ENCODE data around the gene TTC16.

The TTC16 gene

GRCh38 chr9:127715470-127716337, at the start of gene TTC16, which contains the start of gene PTRH1:
TSS of gene TTC16 (plus strand) at chr9:127716079. CDS start at chr9:127716146, 67 bp downstream.
TSS of gene PTRH1 (minus strand) at chr9:127715663. CDS start at chr9:127715639, 24 bp downstream.
- DNase-seq, result peak; percentile 66

GRCh38 chr9:127667127-127667844, 48.6 kb upstream of the TTC16 start:
- DNase-seq, result no peak

- no peak for DNase-seq
These were observed 48.0 kb upstream of the TTC16 start for GRCh38 chr9:127667906-127668305.

- no peak for DNase-seq
These were observed 42.6 kb upstream of the TTC16 start for GRCh38 chr9:127673234-127673633.

- no peak for DNase-seq
These were observed 39.2 kb upstream of the TTC16 start for GRCh38 chr9:127676638-127677037.

GRCh38 chr9:127679506-127679905, 36.4 kb upstream of the TTC16 start:
- no peak for DNase-seq

GRCh38 chr9:127680226-127680625, 35.7 kb upstream of the TTC16 start:
- no peak for DNase-seq

- DNase-seq, result no peak
These were observed 35.0 kb upstream of the TTC16 start for GRCh38 chr9:127680846-127681245.

GRCh38 chr9:127682351-127683136, 33.3 kb upstream of the TTC16 start:
- DNase-seq, result no peak

- no peak for DNase-seq
These were observed 32.2 kb upstream of the TTC16 start for GRCh38 chr9:127683723-127684122.

- DNase-seq, result no peak
These were observed 31.3 kb upstream of the TTC16 start for GRCh38 chr9:127684576-127684975.

- DNase-seq, result no peak
These were observed 29.2 kb upstream of the TTC16 start for GRCh38 chr9:127686461-127687393.

- no peak for DNase-seq
These were observed 26.4 kb upstream of the TTC16 start for GRCh38 chr9:127689329-127690000.

- DNase-seq, result no peak
These were observed 25.1 kb upstream of the TTC16 start for GRCh38 chr9:127690735-127691134.

GRCh38 chr9:127692071-127692470, 23.8 kb upstream of the TTC16 start:
- DNase-seq, result no peak

- DNase-seq, result no peak
These were observed 22.7 kb upstream of the TTC16 start for GRCh38 chr9:127693143-127693542.

GRCh38 chr9:127693697-127694096, 22.2 kb upstream of the TTC16 start:
- no peak for DNase-seq

GRCh38 chr9:127694890-127695720, 20.8 kb upstream of the TTC16 start:
- DNase-seq, result no peak

- DNase-seq, result no peak
These were observed 18.3 kb upstream of the TTC16 start for GRCh38 chr9:127697575-127697974.

GRCh38 chr9:127698386-127698785, 17.5 kb upstream of the TTC16 start:
- DNase-seq, result no peak

Measured in NCI-H526 treated with DMSO at 0.1 percent for 48 hours (cell line).